Esophagus squamous epithelium (tissue), 4 donors: ENCODE data around the gene MAP7D2.

Experiments
- POLR2A ChIP-seq, 4 donors: fragments of 450-650 bp; IDR thresholded peaks; one replicate each; pipeline ENCODE4 v1.6.1; 2017; ENCODE audit warnings: antibody characterized with exemption in 4 of 4, mild to moderate bottlenecking in 4 of 4, moderate library complexity in 3 of 4
- TF ChIP-seq, protein P1 (sequence below), 6 experiments: fragments of 450-650 bp in 4 of 6; fragments of 200-600 bp in 2 of 6; sonication (generic) in 2 of 6; IDR thresholded peaks; one replicate each; pipeline ENCODE4 v1.5.1; 2016 to 2019; ENCODE audit warnings: antibody characterized with exemption in 6 of 6, mild to moderate bottlenecking in 4 of 6, moderate library complexity in 4 of 6

DNA sequence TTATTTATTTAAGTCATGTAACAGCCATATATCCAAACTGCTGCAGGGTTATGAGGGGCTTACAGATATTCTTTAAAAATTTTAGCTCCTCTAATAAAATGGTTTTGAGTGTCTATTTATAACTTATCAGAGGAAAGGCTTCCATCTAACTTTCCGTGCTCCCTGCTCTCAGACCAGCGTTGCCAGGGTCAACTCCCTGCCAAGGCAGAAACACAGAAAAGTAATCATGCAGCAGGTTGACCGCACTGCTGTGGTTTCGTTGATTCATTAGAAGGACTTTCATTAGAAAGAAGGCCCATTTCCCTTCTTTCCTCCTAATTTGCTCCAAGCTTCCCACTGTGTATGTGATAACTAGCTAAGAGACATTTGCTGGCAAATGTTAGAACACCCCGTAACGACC is 159.8 kb downstream of the MAP7D2 start:
- TF ChIP-seq, protein P1, sequence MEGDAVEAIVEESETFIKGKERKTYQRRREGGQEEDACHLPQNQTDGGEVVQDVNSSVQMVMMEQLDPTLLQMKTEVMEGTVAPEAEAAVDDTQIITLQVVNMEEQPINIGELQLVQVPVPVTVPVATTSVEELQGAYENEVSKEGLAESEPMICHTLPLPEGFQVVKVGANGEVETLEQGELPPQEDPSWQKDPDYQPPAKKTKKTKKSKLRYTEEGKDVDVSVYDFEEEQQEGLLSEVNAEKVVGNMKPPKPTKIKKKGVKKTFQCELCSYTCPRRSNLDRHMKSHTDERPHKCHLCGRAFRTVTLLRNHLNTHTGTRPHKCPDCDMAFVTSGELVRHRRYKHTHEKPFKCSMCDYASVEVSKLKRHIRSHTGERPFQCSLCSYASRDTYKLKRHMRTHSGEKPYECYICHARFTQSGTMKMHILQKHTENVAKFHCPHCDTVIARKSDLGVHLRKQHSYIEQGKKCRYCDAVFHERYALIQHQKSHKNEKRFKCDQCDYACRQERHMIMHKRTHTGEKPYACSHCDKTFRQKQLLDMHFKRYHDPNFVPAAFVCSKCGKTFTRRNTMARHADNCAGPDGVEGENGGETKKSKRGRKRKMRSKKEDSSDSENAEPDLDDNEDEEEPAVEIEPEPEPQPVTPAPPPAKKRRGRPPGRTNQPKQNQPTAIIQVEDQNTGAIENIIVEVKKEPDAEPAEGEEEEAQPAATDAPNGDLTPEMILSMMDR (IDR thresholded peaks at IDR 0.05), result no peak
- TF ChIP-seq POLR2A (IDR thresholded peaks at IDR 0.05), result no peak
